Right hindlimb (tissue), 1 donor: ENCODE results near the gene SLC9A9.
A peak's percentile ranks its signal among the peaks of the same experiment; 100 is the strongest.

Source experiments
- DNase-seq: peaks from one replicate; pipeline ENCODE4 v3.0.0-alpha.2; 2018

SLC9A9 gene

DNA sequence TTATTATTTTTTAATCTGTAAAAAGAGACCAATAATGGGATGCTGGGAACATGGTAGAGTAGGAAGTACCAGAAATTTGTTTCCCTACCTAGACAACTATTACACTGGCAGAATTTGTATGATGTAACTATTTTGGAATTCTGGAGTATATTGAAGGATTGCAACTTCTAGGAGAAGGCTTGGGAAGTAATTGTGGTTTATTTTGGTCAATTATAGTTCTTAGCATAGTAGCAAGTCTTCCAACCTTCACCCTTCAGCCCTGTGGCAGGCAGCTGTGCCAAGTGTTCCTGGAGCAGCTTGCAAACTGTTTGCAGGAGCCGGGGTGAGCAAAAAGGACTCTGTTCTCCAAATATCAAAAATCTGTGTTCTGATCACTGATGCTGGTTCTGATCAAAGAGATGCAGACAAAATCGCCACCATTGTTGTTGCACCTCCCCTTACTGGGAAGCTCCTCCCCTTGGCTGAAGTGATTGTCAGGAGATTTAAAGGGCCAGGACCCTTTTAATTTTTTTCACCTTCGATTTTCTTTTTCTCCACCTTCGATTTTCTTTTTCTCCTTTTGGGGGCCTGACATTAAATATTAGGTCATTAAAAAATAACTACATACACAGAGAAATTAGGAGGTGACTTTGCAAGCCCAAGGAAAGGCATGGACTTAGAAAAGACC is 363.3 kb downstream of the SLC9A9 start:
- DNase-seq, result no peak

DNA sequence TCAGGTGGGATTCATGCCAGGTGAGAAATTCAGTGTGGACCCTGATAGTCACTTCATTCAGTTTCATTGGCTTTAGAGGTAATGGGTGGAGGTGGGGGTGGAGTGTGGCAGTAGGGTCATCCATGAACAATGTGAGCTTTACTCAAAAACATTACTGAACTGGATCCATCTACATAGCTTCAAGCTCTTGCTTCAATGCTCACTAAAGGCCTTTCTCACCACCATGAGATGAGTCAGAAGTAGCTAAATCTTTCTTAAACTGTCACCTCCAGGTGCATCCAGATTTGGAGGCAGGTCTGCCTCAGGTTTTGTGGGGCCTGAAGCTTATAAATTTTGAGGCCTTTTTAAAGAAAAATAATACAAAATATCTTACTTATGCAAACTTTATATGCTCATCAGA is 365.1 kb downstream of the SLC9A9 start:
- no peak for DNase-seq

DNA sequence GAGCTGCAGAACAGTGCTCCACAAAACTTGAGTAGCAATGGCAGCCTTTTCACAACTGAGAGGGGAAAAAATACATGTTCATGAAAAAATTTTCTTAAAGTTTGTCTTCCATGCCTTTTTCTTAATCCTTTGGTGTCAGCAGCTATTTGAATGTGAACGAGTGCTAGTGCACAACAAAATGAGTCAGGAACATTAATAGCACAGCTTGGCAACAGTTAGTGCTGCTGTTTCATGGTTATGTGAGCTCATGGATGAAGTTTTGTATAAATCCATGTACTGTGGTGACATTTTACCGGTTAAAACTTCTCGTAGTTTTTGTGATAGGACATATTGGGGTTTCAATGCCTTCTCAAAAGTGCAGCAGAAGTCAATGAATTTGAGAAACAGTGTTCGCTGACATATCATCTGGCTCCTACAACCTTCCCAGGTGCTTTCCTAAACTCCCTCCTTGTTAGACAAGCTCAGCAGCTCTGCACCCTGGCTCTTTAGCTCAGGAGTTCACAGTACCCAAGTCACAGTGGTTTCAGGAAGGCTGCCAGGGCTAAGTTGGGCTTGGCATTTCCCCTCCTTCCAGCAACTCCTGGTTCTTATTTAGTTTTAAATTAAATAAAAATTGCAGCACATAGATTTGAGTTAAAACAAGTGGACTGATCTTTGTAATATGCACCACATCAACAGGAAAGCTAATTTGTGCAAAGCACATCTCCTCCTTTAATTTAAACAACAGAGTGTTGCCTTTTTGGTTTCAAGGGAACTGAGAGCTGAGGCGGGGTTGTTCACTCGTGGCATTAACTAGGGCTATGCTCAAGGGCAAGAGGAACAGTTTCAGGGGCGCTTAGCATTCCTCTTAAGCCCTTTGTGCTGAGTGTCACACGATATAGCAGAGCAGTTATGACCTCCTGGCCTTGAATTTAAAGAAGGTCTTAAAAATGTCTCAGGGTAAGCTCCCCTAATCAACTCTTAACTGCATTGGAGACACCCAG is 365.9 kb downstream of the SLC9A9 start:
- DNase-seq, result peak; percentile 45

DNA sequence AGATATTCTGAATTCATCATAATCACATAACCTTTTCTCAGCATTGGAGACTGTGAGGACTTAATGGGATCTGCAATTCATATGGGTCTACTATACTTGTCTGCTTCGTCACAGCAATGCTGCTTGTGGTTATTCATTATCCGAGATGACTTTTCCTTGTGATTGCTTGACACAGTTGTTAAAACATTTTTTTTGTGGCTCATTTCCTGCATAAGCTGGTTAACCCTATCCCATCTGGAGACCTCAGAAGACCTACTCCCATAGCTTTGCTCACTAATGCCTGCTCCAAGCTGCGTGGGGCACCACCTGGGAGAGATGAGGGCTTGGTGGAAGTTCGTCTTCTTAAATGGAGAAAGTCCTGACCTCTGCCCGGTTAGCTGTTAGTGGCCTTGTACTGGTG is 367.9 kb downstream of the SLC9A9 start:
- no peak for DNase-seq

DNA sequence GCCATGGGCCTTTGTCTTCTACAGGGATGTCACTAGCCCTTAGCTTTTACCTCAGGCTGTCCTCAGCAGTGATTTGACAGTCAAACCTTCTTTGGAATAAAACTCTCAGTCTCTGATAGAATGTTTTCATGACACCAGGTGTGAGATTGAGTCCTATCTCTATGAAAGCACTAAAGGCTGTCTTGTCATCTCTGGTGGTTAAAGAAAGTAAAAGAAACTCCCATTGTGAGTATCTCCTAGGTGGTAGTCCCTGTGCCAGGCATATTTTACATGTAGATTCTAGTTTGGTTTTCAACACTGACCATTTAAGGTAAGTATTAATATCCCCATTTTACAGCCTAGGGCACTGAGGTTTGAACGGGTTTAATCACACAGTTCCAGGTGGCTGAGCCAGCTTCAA is 368.5 kb downstream of the SLC9A9 start:
- DNase-seq, result no peak

DNA sequence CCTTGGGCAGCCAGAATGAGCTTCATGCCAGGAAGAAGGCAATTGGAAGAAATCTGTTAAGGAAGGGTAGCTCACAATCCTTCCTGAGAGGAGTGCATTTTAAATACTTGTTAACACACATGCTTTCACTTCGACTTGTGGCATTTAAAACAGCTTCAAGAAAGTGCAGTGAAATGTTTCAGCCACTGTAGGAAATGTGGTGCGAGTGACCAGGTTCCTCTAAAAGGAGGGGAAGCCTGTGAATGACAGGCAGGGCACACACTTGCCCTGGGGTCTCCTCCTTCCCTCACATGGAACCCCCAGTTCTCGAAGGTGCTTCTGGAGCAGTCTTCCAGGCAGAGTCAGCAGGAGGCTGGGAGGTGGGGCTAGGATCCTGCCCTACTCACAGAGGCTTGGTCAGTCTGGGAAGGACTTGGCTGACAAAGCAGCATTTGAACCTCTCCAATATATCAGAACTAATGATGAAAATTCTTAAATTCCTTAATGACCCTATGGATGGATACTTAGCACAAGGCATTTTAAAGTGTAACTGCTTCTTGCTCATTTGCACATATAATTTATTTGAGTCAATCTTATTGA is 370.1 kb downstream of the SLC9A9 start:
- no peak for DNase-seq

DNA sequence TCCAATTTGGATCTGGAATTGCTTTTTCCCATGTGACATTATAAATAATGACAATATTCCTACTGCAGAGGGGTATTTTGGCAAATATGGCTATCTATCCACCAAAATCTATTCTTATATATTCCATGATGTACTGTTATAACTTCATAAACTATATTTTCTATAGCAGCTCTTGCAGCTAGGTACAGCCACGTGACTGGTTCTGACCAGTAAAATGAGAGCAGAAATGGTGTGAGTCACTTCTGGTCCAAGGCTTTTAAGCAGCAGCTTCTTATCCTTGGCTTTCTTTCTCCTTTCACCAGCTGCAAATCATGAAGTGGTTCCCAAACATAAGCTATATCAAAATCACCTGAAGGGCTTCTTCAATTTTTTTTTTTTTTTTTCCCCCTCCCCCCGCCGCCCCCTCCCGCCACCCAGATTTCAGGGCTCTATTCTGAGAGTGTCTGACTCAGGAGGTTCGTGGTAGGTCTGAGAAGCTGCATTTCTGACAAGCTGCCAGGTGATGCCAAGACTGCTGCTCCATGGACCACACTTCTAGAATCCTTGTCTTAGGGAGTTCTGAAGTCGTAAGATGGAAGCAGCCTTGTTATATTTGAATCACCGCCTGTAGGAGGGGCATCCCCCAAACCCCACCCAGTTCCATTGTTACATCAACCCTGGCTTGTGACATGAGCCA is 371.2 kb downstream of the SLC9A9 start:
- DNase-seq, result no peak

DNA sequence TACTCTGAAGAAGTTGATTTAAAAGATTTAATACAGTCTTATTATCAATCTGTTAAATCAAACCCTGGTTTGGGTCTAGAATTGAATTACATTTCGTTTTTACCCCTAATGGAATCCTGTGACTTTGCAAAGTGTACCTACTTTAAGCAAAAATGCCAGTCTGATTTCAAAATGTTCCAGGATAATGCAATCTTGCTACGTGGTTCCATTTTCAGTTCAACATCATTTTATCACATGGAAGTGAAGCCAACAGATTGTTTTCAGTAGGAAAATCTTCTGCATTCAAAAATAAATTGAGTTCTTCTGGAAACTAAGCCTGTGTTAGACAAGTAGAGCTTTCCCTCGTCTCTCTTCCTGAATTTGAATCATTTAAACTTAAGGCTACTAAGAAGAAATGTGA is 372.3 kb downstream of the SLC9A9 start:
- DNase-seq, result no peak

DNA sequence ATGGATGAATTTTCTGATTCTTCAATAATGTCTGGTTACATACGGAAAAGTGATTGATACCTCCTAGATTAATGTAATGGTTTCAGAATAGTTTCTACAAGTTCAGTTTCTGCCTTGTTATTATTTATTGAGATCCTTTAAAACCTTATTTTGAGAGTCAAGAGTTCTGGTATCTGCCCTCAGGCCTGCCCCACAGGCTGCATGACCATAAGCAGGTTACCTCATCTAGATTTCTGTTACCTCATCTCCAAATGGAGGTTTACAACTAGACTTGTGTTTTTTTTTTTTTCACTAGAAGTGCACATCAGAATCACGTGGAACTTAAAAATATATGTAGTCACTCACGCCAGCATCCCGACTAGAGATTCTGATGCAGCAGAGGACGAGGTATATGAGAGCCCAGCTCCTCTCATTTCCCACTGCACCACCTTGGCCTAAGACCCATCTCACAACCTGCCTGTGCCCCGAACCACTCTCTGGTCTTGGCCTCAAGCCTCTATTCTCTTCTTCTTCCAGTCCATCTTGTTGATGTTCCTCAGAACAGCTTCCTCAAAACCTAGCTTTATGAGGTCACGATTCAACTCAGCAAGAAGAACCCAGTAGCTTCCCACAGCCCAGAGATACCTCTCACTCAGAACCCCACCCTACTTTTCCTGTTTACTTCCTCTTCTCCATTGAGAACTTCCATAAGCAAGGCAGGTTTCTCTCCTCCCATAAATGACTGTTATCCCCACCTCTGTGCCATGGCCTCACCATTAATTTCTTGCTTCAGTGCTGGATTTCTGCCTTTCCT is 375.3 kb downstream of the SLC9A9 start:
- DNase-seq, result no peak

DNA sequence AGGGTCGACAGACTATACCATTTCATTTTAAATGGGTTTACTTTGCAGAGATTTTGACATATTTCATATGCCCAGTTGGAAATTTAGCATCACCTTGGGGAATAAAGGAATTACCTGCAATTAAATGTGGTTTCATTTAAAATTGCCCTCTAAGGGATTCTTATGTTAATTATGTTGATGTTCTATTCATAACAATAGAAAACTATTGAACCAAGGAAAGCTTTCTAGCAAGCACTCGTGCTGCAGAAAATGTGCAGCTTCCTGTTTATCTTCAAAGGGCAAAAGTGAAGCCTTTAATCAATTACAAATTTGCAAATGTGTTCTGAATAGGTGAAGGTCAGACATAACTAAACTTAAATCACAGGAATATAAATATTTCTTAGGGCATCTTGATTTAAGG is 376.6 kb downstream of the SLC9A9 start:
- no peak for DNase-seq

DNA sequence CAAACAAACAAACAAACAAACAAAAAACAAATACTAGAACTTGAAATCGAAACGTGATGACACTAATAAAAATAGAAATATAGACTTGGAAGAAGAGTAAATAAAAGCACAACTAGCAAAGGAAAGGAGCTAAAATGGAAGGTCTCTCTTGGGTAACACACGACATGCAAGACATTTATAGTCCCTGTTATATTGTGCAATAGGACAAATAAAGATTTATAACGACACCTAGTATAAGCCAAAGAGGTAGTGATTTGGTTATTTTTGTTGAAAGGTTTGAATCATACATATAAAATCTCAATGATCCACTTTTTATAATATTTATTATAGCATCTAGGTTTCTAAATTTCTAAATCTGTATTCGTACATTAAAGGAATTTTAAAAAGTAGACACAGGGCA is 379.1 kb downstream of the SLC9A9 start:
- DNase-seq, result no peak

DNA sequence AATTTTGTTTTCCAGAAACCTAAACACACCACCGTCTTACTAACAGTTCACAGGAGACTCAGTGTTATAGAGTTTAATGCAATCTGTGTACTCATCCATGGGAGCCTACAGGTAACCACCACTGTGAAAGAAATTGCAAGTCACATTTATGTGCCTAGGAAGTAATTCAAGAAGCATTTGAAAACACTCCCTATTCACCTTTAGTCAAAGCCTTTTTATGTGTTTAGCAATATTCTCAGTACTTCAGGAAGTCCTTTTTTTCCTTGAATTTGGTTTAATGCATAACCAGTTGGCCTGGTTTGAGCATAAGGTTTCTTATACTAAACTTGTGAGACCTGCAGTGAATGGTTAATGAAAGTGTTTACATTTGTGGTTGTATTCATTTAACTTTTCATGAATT is 382.6 kb downstream of the SLC9A9 start:
- no peak for DNase-seq

DNA sequence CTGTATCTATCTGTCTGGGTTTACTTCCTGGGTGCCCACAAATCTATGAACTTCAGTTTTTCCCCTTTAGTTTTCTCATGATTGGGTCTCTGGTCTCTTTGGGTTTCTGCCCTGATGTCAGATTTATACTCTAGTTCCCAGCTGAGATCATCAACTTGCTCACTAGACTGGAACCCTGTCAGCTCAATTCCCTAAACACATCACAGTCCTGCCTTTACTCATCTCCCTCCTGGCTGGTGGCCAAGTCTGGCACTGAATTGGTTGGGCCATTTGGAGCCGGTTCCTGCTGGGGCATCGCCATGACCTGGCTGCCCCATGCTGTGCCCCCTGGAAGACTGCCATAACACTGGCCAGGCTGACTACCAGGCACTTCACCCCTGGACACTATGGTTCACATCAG is 383.4 kb downstream of the SLC9A9 start:
- no peak for DNase-seq

DNA sequence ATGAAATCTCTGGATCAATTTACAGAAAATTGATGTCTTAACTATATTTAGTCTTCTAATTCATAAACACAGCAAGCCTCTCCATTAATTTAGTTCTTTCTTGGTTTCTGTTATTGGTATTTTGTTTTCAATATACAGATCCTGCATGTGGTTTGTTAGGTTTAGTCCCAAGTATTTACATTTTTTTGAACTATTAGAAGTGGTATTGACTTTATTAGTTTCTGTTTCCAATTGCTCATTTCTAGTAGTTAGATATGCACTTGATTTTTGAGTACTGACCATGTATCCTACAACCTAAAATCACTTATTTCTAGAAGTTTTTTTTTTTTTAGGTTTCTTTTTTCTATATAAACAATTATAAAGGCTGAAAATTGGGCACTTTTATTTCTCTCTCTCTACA is 392.8 kb downstream of the SLC9A9 start:
- no peak for DNase-seq

DNA sequence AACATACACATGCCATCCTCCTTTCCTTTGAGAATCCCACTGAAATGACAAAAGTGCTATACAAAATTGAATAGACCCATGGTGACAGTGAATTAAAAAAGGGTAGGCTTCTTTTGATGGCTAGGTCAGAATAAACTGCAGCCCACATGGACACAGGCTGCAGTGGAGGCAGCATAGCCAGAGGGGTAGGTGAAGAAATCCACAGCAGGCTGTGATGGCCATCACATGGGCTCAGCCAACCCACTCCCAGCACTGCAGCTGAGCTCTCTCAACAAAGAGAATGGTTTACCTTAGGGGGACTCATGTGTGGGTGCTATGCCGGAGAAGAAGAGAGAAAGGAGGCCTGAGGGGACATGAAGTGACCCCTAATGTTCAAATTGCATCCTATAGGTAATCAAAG is 397.6 kb downstream of the SLC9A9 start:
- no peak for DNase-seq

DNA sequence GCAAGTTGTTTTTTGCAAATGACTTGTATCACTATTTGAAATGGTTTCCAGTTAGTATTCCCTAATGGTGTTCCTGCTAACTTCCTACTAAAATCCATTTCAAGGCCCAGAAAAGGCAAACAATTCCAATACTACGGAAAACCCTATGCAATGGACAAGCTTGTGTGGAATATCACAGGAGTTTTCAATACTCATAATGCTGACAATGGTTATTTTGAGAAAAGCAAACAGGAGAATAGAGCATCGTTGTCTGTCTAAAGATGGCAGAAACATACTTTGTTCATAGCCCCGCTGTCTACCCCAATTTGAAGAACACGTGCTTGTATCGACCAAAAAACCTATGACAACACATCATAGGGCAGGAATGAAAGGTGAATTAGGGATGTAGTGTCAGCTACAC is 400.8 kb downstream of the SLC9A9 start:
- DNase-seq, result no peak

DNA sequence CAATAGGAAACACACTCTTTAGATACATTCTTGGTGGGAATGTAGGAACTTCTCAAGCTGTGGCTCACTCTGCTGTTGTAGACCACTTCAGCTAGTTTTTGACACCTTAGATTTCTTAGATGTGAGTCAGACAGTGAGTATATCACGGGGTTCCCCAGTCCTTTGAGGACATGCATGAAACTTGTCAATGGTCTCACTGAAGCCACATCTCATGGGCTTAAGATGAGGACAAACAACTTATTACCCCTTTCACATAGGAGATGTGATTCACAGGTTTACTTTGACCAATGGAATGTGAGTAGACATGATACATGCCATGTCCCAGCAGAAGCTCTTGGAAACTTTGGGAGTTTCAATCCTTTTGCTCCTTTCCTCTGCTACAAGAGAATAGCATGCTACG is 403.1 kb downstream of the SLC9A9 start:
- no peak for DNase-seq

DNA sequence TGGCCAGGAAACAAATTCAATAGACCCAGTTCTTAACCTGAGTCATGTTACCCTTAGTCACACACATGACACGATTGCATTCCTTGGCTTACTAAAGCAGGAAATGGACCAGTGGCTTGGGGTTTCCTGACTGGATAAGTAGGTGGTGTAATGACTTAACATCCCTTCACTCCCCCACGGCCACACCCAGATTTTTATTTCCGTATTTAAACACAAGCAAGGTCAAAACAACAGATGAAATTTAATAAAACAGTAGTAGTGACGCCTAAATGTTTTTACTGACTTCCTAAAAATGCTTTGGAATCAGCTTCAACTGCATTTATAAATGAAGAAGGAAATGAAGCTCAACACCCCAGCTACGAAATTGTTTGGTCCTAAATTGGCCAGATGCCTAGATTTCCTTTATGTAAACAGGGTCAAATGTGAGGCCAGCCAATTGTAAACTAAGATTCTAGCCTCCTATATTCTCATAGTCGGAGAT is 404.4 kb downstream of the SLC9A9 start:
- no peak for DNase-seq

DNA sequence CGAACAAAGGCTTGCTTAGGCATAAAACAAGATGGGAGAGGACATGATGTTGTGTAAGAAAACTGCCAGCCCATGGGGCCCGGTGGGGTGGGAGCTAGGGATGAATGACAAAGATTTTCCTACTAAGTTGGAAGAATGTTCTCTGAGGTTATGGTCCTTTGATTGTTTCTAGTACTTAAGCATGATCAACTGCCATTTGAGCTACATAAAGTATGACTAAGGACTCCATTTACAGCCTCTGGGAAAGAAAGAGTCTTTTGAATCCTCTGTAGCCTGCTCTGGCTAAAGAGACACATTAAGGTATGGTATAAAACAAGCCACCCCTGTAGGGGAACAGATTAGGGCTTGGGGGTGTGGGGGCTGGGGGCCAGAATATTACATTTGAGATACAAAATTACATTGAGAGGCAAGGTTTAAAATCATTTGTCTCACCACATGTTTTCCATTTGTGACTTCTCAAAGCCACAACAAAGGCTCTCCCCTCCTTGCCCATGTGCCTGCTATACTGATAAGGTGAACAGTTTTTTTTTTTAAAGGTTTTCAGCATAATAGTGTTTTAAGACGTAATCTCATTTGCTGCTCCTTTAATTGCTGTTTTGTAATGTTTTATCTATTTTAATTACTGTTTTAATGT is 405.3 kb downstream of the SLC9A9 start:
- DNase-seq, result no peak

DNA sequence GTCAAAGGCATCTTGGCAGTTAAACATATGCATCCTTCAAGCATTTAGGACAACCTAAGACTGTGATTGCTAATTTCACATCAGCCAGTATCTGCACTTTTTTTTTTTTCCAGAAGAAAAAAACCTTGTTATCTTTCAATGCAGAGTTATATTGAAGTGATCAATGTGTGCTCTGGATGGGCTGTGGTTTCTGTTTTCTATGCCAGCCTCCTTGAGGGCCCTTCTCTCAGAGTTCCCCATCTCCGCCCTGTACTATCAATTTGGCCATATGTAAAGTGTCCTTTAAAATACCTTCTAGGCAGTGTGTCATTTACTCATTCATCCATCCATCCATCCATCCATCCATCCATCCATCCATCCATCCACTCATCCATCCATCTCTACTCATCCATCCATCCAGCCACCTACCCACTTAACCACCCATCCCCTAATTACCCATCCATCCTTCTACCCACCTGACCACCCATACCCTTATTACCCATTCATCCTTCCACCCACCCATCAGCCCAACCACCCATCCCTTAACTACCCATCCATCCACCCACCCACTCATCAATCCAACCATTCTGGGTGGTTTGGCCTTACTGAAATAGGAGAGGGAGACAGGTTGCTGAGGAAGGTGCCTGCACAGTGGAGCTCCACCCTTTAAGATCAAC is 406.6 kb downstream of the SLC9A9 start:
- DNase-seq, result no peak

DNA sequence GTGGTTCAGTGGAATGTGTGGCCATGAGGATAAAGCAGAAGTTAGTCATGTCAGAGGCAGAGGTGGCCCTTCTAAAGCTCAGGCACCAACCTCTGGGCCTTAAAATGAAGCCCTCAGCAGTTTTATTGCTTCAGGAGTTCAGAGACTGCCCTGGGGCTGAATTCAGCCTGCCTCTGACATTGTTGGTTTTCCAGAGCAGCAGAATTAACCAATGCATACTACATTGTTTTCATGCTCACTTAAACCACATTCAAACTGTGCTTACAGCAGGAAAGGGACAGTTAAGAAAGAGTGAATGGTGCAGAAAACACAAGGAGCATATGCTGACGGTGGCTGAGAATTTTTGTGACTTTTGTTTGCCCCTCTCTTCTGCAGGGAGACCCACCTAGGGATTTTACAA is 408.5 kb downstream of the SLC9A9 start:
- DNase-seq, result no peak
